CD4-positive, CD25-positive, alpha-beta regulatory T cell (primary cell): ENCODE results near the gene SLC7A8. TPM values are rescaled to one million over a fixed set of nuclear protein-coding genes. Genes with fewer than 3 reads are reported as not detected.
A peak's percentile ranks its signal among the peaks of the same experiment; 100 is the strongest.
"Not testable (repeated sequence)": the region's sequence is repeated elsewhere in the genome, so short reads cannot be mapped to it uniquely, and the experiment has no call there.

Source experiments
- ATAC-seq, 2 donors: fragments of 150-1000 bp; cut with Tn5 transposase; one replicate each; pipeline ENCODE4 v1.10.0; 2021; ENCODE audit warnings: low read depth in 2 of 2, moderate number of reproducible peaks in 2 of 2, moderate library complexity in 1 of 2
- DNase-seq, 3 donors: peaks; one replicate each; pipeline versions ENCODE4 v3.0.0 to v3.0.0-alpha.2; 2012 to 2022; ENCODE audit warnings: mixed read lengths in 1 of 3
- H3K27ac ChIP-seq: one replicate; pipeline ENCODE4 v1.7.0; 2013; ENCODE audit warnings: mild to moderate bottlenecking, low read length; ENCODE audit not compliant: insufficient read depth, poor library complexity, severe bottlenecking
- H3K27me3 ChIP-seq: one replicate; pipeline ENCODE4 v1.7.0; 2013; ENCODE audit warnings: low read length; ENCODE audit not compliant: control insufficient read depth, insufficient read depth
- H3K36me3 ChIP-seq: one replicate; pipeline ENCODE4 v1.7.0; 2013; ENCODE audit warnings: mild to moderate bottlenecking, low read length, moderate library complexity; ENCODE audit not compliant: control insufficient read depth, insufficient read depth
- H3K4me1 ChIP-seq: 2 replicates; pipeline ENCODE4 v1.7.0; 2013; ENCODE audit warnings: mild to moderate bottlenecking, low read length; ENCODE audit not compliant: insufficient read depth, control insufficient read depth, poor library complexity, severe bottlenecking
- H3K4me3 ChIP-seq: one replicate; pipeline ENCODE4 v1.7.0; 2013; ENCODE audit warnings: low read depth, mild to moderate bottlenecking, low read length, moderate library complexity
- H3K9me3 ChIP-seq, 2 experiments: 1 replicate in 1 of 2; 2 replicates in 1 of 2; pipeline ENCODE4 v1.7.0; 2013; ENCODE audit warnings: low read length in 2 of 2, mild to moderate bottlenecking in 1 of 2, moderate library complexity in 1 of 2; ENCODE audit not compliant: control insufficient read depth in 2 of 2
- H3K27ac Mint-ChIP-seq, 3 donors: one replicate each; pipeline ENCODE4 v1.8.0; 2020 to 2022; ENCODE audit warnings: mild to moderate bottlenecking in 3 of 3, mixed read lengths in 3 of 3, moderate library complexity in 2 of 3
- H3K27me3 Mint-ChIP-seq: one replicate; pipeline ENCODE4 v1.8.0; 2022; ENCODE audit warnings: mild to moderate bottlenecking, mixed read lengths
- H3K36me3 Mint-ChIP-seq: one replicate; pipeline ENCODE4 v1.8.0; 2020; ENCODE audit warnings: mixed read lengths
- H3K4me1 Mint-ChIP-seq, 4 donors: one replicate each; pipeline ENCODE4 v1.8.0; 2020 to 2022; ENCODE audit warnings: mixed read lengths in 4 of 4, mild to moderate bottlenecking in 1 of 4
- H3K4me3 Mint-ChIP-seq, 4 donors: one replicate each; pipeline ENCODE4 v1.8.0; 2020 to 2022; ENCODE audit warnings: mild to moderate bottlenecking in 4 of 4, mixed read lengths in 4 of 4, moderate library complexity in 3 of 4
- H3K9me3 Mint-ChIP-seq, 7 donors: one replicate each; pipeline ENCODE4 v1.8.0; 2020 to 2022; ENCODE audit warnings: mixed read lengths in 7 of 7, mild to moderate bottlenecking in 3 of 7, moderate library complexity in 2 of 7
- polyA plus RNA-seq, 4 donors: library from polyadenylated mRNA; unstranded; fragments of 300-500 nt; fragmentation: Illumina TruSeq; gene quantifications; one replicate each; pipeline ENCODE4 v1.2.3, GENCODE V29; 2021
- total RNA-seq: library from RNA; stranded (reverse); gene quantifications from one replicate; pipeline ENCODE4 v1.2.3, GENCODE V29; 2022

SLC7A8 gene
- total and polyA plus RNA-seq, 5 donors from 2014 or later, result 0.48 to 1.8 (median 1.1) TPM; not detected in 1

- not testable (repeated sequence) for H3K27me3 ChIP-seq, H3K4me3 ChIP-seq, H3K4me3 Mint-ChIP-seq, H3K9me3 Mint-ChIP-seq, H3K4me1 Mint-ChIP-seq, DNase-seq, H3K36me3 Mint-ChIP-seq, H3K9me3 ChIP-seq, H3K36me3 ChIP-seq, H3K27ac ChIP-seq, H3K4me1 ChIP-seq, ATAC-seq, H3K27ac Mint-ChIP-seq
- H3K27me3 Mint-ChIP-seq, result peaks cover 19% of the 10 kb centered on the region
These were observed 13.0 kb upstream of the SLC7A8 start for GRCh38 chr14:23196487-23196886.

- Histone ChIP-seq H3K9me3 (no peaks in the 10 kb centered on the region), H3K4me1 (no peaks in the 10 kb centered on the region), H3K36me3 (no peaks in the 10 kb centered on the region), H3K27ac (no peak overlapping the region), H3K4me3 (no peak overlapping the region), H3K27me3 (peaks cover 4% of the 10 kb centered on the region)
- H3K4me3 Mint-ChIP-seq, result no peak overlapping the region
- no peaks in the 10 kb centered on the region for H3K4me1 Mint-ChIP-seq
- no peak overlapping the region for H3K27ac Mint-ChIP-seq
- no peak for ATAC-seq
- H3K27me3 Mint-ChIP-seq, result peaks cover 22% of the 10 kb centered on the region
- no peak for DNase-seq
- H3K9me3 Mint-ChIP-seq, result peaks cover 0 to 5% (median 0%) of the 10 kb centered on the region in 7 donors
- H3K36me3 Mint-ChIP-seq, result no peaks in the 10 kb centered on the region
These were observed 12.2 kb upstream of the SLC7A8 start for GRCh38 chr14:23195552-23196101.

GRCh38 chr14:23193432-23193831 lies 10.0 kb upstream of the SLC7A8 start:
- no peak for DNase-seq
- Histone ChIP-seq H3K4me1 (no peaks in the 10 kb centered on the region), H3K9me3 (no peaks in the 10 kb centered on the region), H3K27me3 (peaks cover 2% of the 10 kb centered on the region), H3K27ac (no peak overlapping the region), H3K36me3 (no peaks in the 10 kb centered on the region), H3K4me3 (no peak overlapping the region)
- Mint-ChIP-seq H3K27me3 (peaks cover 21% of the 10 kb centered on the region), H3K27ac (no peak overlapping the region), H3K36me3 (no peaks in the 10 kb centered on the region), H3K9me3 (peaks cover 0 to 5% (median 0%) of the 10 kb centered on the region in 7 donors), H3K4me1 (no peaks in the 10 kb centered on the region), H3K4me3 (no peak overlapping the region)
- no peak for ATAC-seq

GRCh38 chr14:23187925-23188324 lies 4.5 kb upstream of the SLC7A8 start:
- H3K4me1 ChIP-seq, result peaks cover 8% of the 10 kb centered on the region
- peaks cover 21% of the 10 kb centered on the region for H3K27me3 Mint-ChIP-seq
- H3K4me3 Mint-ChIP-seq, result no peak overlapping the region
- no peaks in the 10 kb centered on the region for H3K9me3 ChIP-seq
- no peaks in the 10 kb centered on the region for H3K4me1 Mint-ChIP-seq
- DNase-seq (no peak), ATAC-seq (no peak)
- H3K27ac Mint-ChIP-seq, result no peak overlapping the region
- H3K27ac ChIP-seq, result no peak overlapping the region
- no peaks in the 10 kb centered on the region for H3K36me3 Mint-ChIP-seq
- no peaks in the 10 kb centered on the region for H3K9me3 Mint-ChIP-seq
- no peaks in the 10 kb centered on the region for H3K36me3 ChIP-seq
- no peak overlapping the region for H3K4me3 ChIP-seq
- H3K27me3 ChIP-seq, result peaks cover 7% of the 10 kb centered on the region

- Mint-ChIP-seq H3K4me1 (no peaks in the 10 kb centered on the region), H3K27ac (no peak overlapping the region)
- no peak for ATAC-seq
These were observed 3.6 kb upstream of the SLC7A8 start for GRCh38 chr14:23186913-23187654.

GRCh38 chr14:23185063-23185462 lies 1.6 kb upstream of the SLC7A8 start:
- no peak for ATAC-seq
- Histone ChIP-seq H3K27me3 (peaks cover 21% of the 10 kb centered on the region), H3K27ac (no peak overlapping the region), H3K9me3 (no peaks in the 10 kb centered on the region), H3K36me3 (no peaks in the 10 kb centered on the region), H3K4me3 (no peak overlapping the region), H3K4me1 (peaks cover 19% of the 10 kb centered on the region)
- Mint-ChIP-seq H3K27ac (no peak overlapping the region), H3K9me3 (no peaks in the 10 kb centered on the region), H3K4me1 (peaks cover 0 to 4% (median 1%) of the 10 kb centered on the region in 4 donors), H3K36me3 (no peaks in the 10 kb centered on the region), H3K27me3 (peaks cover 16% of the 10 kb centered on the region), H3K4me3 (no peak overlapping the region)
- no peak for DNase-seq

More at GRCh38 chr14:23186913-23187654, 3.6 kb upstream of the SLC7A8 start:
- Histone ChIP-seq H3K27ac (no peak overlapping the region), H3K27me3 (peaks cover 12% of the 10 kb centered on the region), H3K4me1 (peaks cover 16% of the 10 kb centered on the region), H3K36me3 (no peaks in the 10 kb centered on the region), H3K4me3 (no peak overlapping the region), H3K9me3 (no peaks in the 10 kb centered on the region)
- no peaks in the 10 kb centered on the region for H3K36me3 Mint-ChIP-seq
- no peak overlapping the region for H3K4me3 Mint-ChIP-seq
- peaks cover 21% of the 10 kb centered on the region for H3K27me3 Mint-ChIP-seq
- no peaks in the 10 kb centered on the region for H3K9me3 Mint-ChIP-seq
- DNase-seq, result peak in 2 of 3 donors; percentile 27 to 47

- Mint-ChIP-seq H3K4me1 (peaks cover 0 to 4% (median 1%) of the 10 kb centered on the region in 4 donors), H3K27me3 (peaks cover 19% of the 10 kb centered on the region), H3K4me3 (no peak overlapping the region), H3K27ac (no peak overlapping the region), H3K9me3 (no peaks in the 10 kb centered on the region), H3K36me3 (no peaks in the 10 kb centered on the region)
- Histone ChIP-seq H3K27ac (no peak overlapping the region), H3K4me3 (peak overlapping the region; percentile 73), H3K9me3 (no peaks in the 10 kb centered on the region), H3K36me3 (no peaks in the 10 kb centered on the region), H3K4me1 (peaks cover 19% of the 10 kb centered on the region), H3K27me3 (peaks cover 21% of the 10 kb centered on the region)
- no peak for DNase-seq
- no peak for ATAC-seq
These were observed 346 bp downstream of the SLC7A8 start for GRCh38 chr14:23183158-23183470.
